SU-DHL-6 (cell line): ENCODE measurements around the gene KITLG.

Experiments
- H2AFZ ChIP-seq: fragments of 200-600 bp; sonication (generic); 2 replicates; pipeline ENCODE4 v1.6.1; 2014; ENCODE audit warnings: low read depth, mild to moderate bottlenecking, moderate library complexity, mixed read lengths, antibody characterized with exemption, low read length; ENCODE audit not compliant: severe bottlenecking
- H3F3A ChIP-seq: fragments of 200-600 bp; shearing (Covaris generic); 2 replicates; pipeline ENCODE4 v1.6.0; 2016; ENCODE audit warnings: antibody characterized with exemption, mild to moderate bottlenecking; ENCODE audit not compliant: insufficient read depth
- H3K27ac ChIP-seq: fragments of 200-600 bp; sonication (generic); 2 replicates; pipeline ENCODE4 v1.5.1; 2016; ENCODE audit warnings: low read depth, mild to moderate bottlenecking, low read length, moderate library complexity, mixed read lengths
- H3K27me3 ChIP-seq: fragments of 200-600 bp; sonication (generic), shearing (Covaris generic); 2 replicates; pipeline ENCODE4 v1.6.0; 2014; ENCODE audit warnings: mild to moderate bottlenecking, low read length
- H3K36me3 ChIP-seq: fragments of 200-600 bp; sonication (generic); 2 replicates; pipeline ENCODE4 v1.6.1; 2014; ENCODE audit warnings: mild to moderate bottlenecking, low read length, mixed read lengths
- H3K4me2 ChIP-seq: fragments of 300-600, 200-600 bp; shearing (Covaris generic), sonication (generic); 2 replicates; pipeline ENCODE4 v1.6.0; 2014; ENCODE audit warnings: low read length, low read depth, mild to moderate bottlenecking; ENCODE audit not compliant: poor library complexity, severe bottlenecking
- H3K4me3 ChIP-seq: fragments of 200-600 bp; sonication (generic); 2 replicates; pipeline ENCODE4 v1.5.1; 2014; ENCODE audit warnings: antibody characterized with exemption, low read length, mild to moderate bottlenecking, mixed read lengths; ENCODE audit not compliant: insufficient read depth, poor library complexity, severe bottlenecking
- H3K79me2 ChIP-seq: fragments of 200-600 bp; sonication (generic); 2 replicates; pipeline ENCODE4 v1.6.1; 2014; ENCODE audit warnings: mild to moderate bottlenecking, low read length, moderate library complexity; ENCODE audit not compliant: insufficient read depth
- H3K9ac ChIP-seq: fragments of 200-600 bp; sonication (generic); 2 replicates; pipeline ENCODE4 v1.7.0; 2014; ENCODE audit warnings: mild to moderate bottlenecking, low read length
- H3K9me2 ChIP-seq: fragments of 200-600 bp; sonication (generic); replicated peaks from 2 replicates; pipeline ENCODE4 v1.6.1; 2014; ENCODE audit warnings: low read length; ENCODE audit not compliant: insufficient read depth
- H3K9me3 ChIP-seq: fragments of 200-600 bp; sonication (generic); 2 replicates; pipeline ENCODE4 v1.6.1; 2014; ENCODE audit warnings: low read length, mixed read lengths; ENCODE audit not compliant: insufficient read depth
- H4K20me1 ChIP-seq: fragments of 200-600 bp; sonication (generic); 2 replicates; pipeline ENCODE4 v1.6.1; 2014; ENCODE audit warnings: low read depth, mild to moderate bottlenecking, antibody characterized with exemption, low read length, moderate library complexity, mixed read lengths
- CTCF ChIP-seq: fragments of 200-600 bp; sonication (generic); IDR thresholded peaks from one replicate; pipeline ENCODE4 v1.5.1; 2017; ENCODE audit warnings: antibody characterized with exemption, mild to moderate bottlenecking, low read length, moderate library complexity; ENCODE audit not compliant: insufficient read depth, poor library complexity, severe bottlenecking
- EZH2phosphoT487 ChIP-seq: fragments of 200-600 bp; sonication (generic), shearing (Covaris generic); conservative IDR thresholded peaks from 2 replicates; pipeline ENCODE4 v1.6.1; 2018; ENCODE audit warnings: mild to moderate bottlenecking, antibody characterized with exemption, low read length, moderate library complexity, mixed read lengths

KITLG gene

DNA sequence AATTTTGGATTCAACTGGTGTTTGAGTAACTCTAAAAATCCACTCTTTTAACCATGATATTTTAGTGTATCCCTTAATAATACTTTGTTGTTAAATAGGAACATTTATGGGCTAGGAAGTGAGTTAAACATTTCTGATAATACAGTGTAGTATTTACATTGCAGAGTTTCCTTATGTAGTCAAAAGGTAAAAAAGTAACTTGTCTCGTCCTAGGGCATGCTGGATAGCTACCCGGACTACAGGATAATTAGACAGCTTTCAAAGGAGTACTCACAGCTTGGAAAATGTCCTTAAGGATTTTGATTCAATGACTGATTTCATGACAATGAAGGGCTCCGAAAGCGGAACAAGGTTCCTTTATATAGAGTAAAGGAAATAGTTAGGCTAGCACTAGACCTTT is 14.5 kb upstream of the KITLG start:
- Histone ChIP-seq H3K9me3 (no peaks in the 10 kb centered on the region), H3K4me3 (no peak overlapping the region), H3K9ac (no peak overlapping the region), H3K4me2 (no peak overlapping the region), H4K20me1 (no peaks in the 10 kb centered on the region), H3F3A (no peaks in the 10 kb centered on the region), H3K9me2 (peaks cover 4% of the 10 kb centered on the region; the same call in 1 of the 2 replicates), H2AFZ (no peak overlapping the region), H3K36me3 (no peaks in the 10 kb centered on the region), H3K27ac (no peak overlapping the region), H3K27me3 (no peaks in the 10 kb centered on the region), H3K79me2 (no peaks in the 10 kb centered on the region)
- TF ChIP-seq EZH2phosphoT487 (no peak), CTCF (no peak)

GRCh38 chr12:88591343-88591742 is 11.1 kb upstream of the KITLG start:
- H3K9me2 ChIP-seq, result peaks cover 4% of the 10 kb centered on the region; the same call in 1 of the 2 replicates
- no peaks in the 10 kb centered on the region for H3K36me3 ChIP-seq
- TF ChIP-seq EZH2phosphoT487, result no peak
- no peak for TF ChIP-seq CTCF
- no peaks in the 10 kb centered on the region for H3K27me3 ChIP-seq
- H3K27ac ChIP-seq, result no peak overlapping the region
- no peak overlapping the region for H2AFZ ChIP-seq
- no peaks in the 10 kb centered on the region; the same call in 1 of the 2 replicates for H3K9me3 ChIP-seq
- H3K79me2 ChIP-seq, result no peaks in the 10 kb centered on the region
- no peak overlapping the region for H3K4me3 ChIP-seq
- no peak overlapping the region for H3K4me2 ChIP-seq
- H3F3A ChIP-seq, result no peaks in the 10 kb centered on the region
- no peak overlapping the region for H3K9ac ChIP-seq
- no peaks in the 10 kb centered on the region for H4K20me1 ChIP-seq

DNA sequence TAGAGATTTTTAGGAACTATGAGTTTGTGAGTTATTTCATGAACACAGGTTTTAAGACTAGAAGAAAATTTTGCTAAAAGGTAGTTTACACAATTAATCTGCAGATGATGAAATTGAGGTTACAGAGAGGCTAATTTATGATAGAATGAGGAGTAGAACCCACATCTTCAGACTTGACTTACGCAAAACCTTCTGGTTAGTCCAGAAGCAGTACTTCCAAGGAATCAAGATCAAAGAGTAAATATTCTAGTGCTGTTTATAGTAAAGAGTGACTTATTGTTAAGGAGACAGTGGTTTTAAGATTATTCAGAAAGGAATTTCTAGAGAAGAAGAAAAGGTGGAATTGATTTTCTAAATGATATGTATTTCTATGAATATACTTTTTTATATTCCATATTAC is 10.6 kb upstream of the KITLG start:
- Histone ChIP-seq H3K27me3 (no peaks in the 10 kb centered on the region), H2AFZ (no peak overlapping the region), H3K27ac (no peak overlapping the region), H3F3A (no peaks in the 10 kb centered on the region), H4K20me1 (no peaks in the 10 kb centered on the region), H3K36me3 (no peaks in the 10 kb centered on the region), H3K9ac (no peak overlapping the region), H3K4me3 (no peak overlapping the region), H3K9me2 (peaks cover 4% of the 10 kb centered on the region; the same call in 1 of the 2 replicates), H3K79me2 (no peaks in the 10 kb centered on the region), H3K9me3 (no peaks in the 10 kb centered on the region; the same call in 1 of the 2 replicates), H3K4me2 (no peak overlapping the region)
- TF ChIP-seq EZH2phosphoT487 (no peak), CTCF (no peak)

GRCh38 chr12:88585077-88585476 is 4.8 kb upstream of the KITLG start:
- no peaks in the 10 kb centered on the region; the same call in 1 of the 2 replicates for H3K9me3 ChIP-seq
- no peak overlapping the region for H3K4me3 ChIP-seq
- no peak overlapping the region for H3K4me2 ChIP-seq
- H3K27ac ChIP-seq, result no peak overlapping the region
- H3K36me3 ChIP-seq, result no peaks in the 10 kb centered on the region
- H2AFZ ChIP-seq, result no peak overlapping the region
- no peaks in the 10 kb centered on the region for H3K79me2 ChIP-seq
- no peak for TF ChIP-seq EZH2phosphoT487
- TF ChIP-seq CTCF, result no peak
- no peak overlapping the region for H3K9ac ChIP-seq
- no peaks in the 10 kb centered on the region for H3K9me2 ChIP-seq
- no peaks in the 10 kb centered on the region for H3F3A ChIP-seq
- H3K27me3 ChIP-seq, result no peaks in the 10 kb centered on the region
- H4K20me1 ChIP-seq, result no peaks in the 10 kb centered on the region
